CD4-positive, alpha-beta T cell treated with Interleukin-15 for 4 hours (primary cell): ENCODE results near the gene TNFAIP8.

ENCODE experiments used
- DNase-seq: peaks from one replicate; pipeline ENCODE4 v3.0.0-alpha.2; 2020; ENCODE audit warnings: low spot score

The TNFAIP8 gene

DNA sequence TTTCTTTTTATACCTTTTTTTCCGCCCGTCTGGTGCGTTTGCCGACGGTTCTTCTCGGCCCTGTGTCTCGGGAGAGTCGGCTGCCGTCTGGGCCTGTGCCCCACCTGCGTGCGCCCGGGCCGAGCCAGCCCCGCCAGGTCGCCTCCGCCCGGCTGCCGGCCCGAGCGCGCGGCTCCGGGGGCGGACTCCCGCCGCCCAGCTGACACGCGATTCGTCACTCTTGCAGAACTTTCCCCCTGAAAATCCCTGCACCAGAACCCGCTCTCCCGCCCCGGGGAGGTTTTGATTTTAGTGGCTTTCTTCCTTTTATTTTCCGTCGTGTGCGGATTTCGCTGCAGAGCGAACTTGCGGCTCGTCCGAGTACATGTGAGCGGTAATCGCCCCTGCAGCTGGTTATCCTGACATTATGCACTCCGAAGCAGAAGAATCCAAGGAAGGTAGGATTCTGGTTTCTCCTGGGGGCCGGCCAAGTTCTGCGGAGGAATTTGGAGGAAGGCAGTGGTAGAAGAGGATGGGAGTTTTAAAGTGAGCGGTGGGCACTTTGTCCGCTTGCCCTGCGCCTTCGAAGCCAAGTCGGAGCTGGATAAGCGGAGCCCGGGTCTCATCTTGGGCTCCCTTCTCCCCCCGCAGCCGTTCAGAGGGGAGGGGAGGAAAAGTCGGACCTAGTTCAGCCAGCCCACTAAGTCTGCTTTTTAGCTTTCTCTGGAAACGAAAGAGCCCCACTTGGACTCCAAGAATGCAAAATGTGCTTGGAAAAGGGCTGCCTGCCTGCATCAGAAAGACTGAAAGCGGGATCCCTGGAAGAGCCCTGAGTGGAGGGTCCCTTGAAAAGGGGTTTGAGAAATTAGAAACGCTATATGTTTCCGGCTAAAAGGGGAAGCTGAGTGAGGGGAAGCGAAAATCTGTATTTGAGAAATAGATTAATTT is at the start of gene TNFAIP8:
TNFAIP8 (plus strand) TSS at position 335 of the 927 bp plus-strand sequence; CDS start at position 407, 72 bp downstream.
- DNase-seq, result no peak

DNA sequence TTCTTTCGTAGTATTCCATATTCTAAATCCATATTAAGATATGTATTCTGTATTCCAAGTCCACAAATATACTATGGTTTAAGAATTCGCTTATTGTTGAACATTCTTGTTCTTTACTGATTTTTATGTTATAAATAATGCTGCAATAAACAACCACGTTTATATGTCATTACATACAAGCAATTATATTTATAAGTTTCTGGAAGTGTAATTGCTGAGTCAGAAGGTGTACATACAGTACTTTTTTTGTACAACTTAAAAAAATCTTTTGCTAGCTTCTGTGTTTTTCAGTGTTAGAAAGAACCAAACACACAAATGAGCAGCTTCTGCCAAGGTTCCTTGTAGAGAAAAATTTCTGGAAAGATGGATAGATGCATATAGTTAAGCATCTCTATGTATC is 48.6 kb upstream of the TNFAIP8 start:
- no peak for DNase-seq

DNA sequence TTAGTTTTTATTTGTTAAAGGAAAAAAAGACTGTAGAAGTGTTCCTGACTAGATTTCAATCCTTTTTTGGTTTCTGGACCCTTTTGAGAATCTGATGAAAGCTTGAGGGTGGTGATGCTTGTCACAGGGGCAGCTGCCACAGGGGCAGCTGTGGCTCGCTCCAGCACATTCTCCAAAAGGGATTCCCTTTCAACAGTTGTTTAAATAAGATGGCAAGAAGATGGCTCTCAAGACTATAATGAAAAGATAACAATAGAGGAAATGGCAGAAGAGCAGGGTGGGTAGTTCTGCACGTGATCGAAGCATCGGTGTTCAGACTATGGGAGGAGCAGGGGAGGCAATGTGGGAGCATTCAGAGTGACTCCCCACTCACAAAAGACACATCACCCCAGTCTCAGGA is 46.5 kb upstream of the TNFAIP8 start:
- DNase-seq, result no peak

GRCh38 chr5:119311688-119312087 is 44.1 kb upstream of the TNFAIP8 start:
- DNase-seq, result no peak

- DNase-seq, result no peak
These were observed 43.4 kb upstream of the TNFAIP8 start for GRCh38 chr5:119312403-119312802.

- no peak for DNase-seq
These were observed 42.6 kb upstream of the TNFAIP8 start for GRCh38 chr5:119313197-119313596.

- no peak for DNase-seq
These were observed 41.9 kb upstream of the TNFAIP8 start for GRCh38 chr5:119313658-119314605.

GRCh38 chr5:119315516-119315949 is 40.3 kb upstream of the TNFAIP8 start:
- DNase-seq, result peak; percentile 76

DNA sequence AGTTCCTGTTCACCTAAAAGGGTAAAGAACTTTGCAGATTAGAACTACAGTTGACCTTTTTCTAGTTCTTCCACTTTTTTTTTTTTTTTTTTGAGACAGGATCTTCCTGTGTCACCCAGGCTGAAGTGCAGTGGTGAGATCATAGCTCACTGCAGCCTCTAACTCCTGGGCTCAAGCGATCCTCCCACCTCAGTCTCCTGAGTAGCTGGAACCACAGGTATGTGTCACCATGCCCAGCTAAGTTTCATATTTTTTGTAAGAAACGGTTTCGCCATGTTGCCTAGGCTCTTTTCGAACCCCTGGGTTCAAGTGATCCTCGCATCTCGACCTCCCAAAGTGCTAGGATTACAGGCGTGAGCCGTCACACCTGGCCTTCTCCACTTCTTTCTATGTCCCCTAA is 39.7 kb upstream of the TNFAIP8 start:
- no peak for DNase-seq

DNA sequence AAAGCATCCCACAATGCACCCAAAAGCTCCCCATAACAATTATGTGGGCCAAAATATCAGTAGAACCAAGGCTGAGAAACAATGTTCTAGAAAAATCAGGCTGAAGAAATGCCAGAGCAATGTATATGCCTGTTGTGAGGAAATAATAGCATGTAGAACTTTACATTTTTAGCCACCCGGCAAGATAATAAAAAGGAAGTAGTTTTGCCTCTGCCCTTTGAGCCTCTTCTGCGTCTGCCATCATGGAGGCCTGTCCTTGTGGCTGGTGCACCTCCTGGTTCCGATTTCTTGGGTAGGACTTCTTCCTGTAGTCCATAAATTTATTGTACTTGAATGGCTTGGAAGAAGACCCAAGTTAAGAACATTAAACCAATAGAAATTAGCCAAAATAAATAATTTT is 38.9 kb upstream of the TNFAIP8 start:
- DNase-seq, result no peak

DNA sequence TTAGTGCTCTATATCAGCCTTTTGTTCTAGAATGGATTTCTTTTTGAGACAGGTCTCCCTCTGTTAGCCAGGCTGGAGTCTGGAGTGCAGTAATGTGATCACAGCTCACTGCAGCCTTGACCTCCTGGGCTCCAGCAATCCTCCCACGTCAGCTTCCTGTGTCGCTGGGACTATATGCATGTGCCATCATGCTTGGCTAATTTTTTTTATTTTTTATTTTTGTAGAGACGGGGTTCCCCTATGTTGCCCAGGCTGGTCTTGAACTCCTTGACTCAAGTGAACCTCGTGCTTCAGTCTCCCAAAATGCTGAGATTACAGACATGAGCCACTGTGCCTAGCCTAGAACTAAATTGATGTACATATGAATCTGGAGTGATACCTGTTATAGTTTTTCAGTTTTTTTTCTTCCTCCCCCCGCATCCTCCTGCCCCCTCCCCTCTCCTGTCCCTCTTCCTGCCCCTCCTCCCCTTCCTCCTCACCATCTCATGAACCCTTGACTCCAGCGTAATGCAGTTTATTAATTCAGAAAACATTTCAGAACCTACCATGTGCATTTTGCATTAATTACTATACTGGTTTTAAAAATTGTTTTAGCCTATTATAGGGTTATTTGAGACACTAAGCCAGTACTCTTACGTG is 37.4 kb upstream of the TNFAIP8 start:
- no peak for DNase-seq

- DNase-seq, result no peak
These were observed 36.4 kb upstream of the TNFAIP8 start for GRCh38 chr5:119319401-119319800.

GRCh38 chr5:119319890-119320289 is 35.9 kb upstream of the TNFAIP8 start:
- no peak for DNase-seq

DNA sequence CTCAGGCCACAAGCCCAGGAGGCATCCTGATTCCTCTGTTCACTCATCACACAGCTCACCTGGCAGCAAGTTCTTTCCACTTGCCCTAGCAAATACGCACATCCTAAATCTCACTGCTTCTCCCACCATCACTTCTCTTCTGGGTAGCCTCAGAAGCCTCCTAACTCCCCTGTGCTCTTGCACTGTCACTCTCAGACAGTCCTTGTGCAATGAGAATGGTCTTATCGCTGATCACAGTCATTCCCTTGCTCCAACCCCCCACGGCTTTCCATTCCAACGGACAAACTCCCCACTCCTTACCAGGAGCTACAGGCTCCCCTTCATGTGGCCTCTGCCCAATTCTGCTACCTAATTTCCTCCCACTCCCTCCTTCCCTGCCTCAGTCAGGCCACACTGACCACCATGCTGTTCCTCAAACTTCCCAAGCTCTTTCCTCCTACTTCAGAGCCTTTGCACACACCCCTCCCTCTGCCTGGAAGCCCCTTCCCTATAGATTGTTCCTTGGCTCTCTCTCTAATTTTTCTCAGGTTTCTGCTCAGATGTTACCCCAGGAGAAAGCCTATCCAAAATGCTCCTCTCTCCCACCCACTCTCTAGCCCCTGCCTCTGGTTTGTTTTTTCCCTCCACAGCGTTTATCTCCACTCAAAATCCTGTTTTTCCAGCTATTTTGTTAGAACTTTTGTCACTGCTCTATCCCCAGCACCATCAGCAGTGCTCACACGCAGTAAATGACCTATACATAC is 34.1 kb upstream of the TNFAIP8 start:
- DNase-seq, result no peak

- no peak for DNase-seq
These were observed 33.4 kb upstream of the TNFAIP8 start for GRCh38 chr5:119322312-119322947.

- no peak for DNase-seq
These were observed 32.8 kb upstream of the TNFAIP8 start for GRCh38 chr5:119322948-119323537.

- no peak for DNase-seq
These were observed 32.2 kb upstream of the TNFAIP8 start for GRCh38 chr5:119323601-119324000.

- DNase-seq, result no peak
These were observed 31.0 kb upstream of the TNFAIP8 start for GRCh38 chr5:119324842-119325241.

GRCh38 chr5:119327018-119327417 is 28.8 kb upstream of the TNFAIP8 start:
- DNase-seq, result no peak

GRCh38 chr5:119328753-119329602 is 26.8 kb upstream of the TNFAIP8 start:
- DNase-seq, result peak; percentile 71
